WERI-Rb-1 (cell line): ENCODE measurements around the gene CCDC102A.

Experiments used
- DNase-seq: peaks from one replicate; pipeline ENCODE4 v3.0.0-alpha.2; 2020
- H3K27ac ChIP-seq: fragments of 250-450 bp; sonication (Bioruptor Pico); 2 replicates; pipeline ENCODE4 v1.5.1; 2020; ENCODE audit warnings: mild to moderate bottlenecking, moderate library complexity
- H3K27me3 ChIP-seq: fragments of 250-450 bp; sonication (Bioruptor Pico); 2 replicates; pipeline ENCODE4 v1.5.1; 2021; ENCODE audit warnings: mild to moderate bottlenecking, low read depth, moderate library complexity; ENCODE audit not compliant: insufficient read depth, severe bottlenecking
- H3K36me3 ChIP-seq: fragments of 250-450 bp; sonication (Bioruptor Pico); 2 replicates; pipeline ENCODE4 v1.5.1; 2020; ENCODE audit warnings: mild to moderate bottlenecking, moderate library complexity
- H3K4me3 ChIP-seq: 2 replicates; pipeline ENCODE4 v1.5.1; 2011; ENCODE audit warnings: low read depth, mild to moderate bottlenecking, control low read depth, low read length
- H3K9me3 ChIP-seq: fragments of 250-450 bp; sonication (Bioruptor Pico); 2 replicates; pipeline ENCODE4 v1.5.1; 2021; ENCODE audit warnings: mild to moderate bottlenecking, moderate library complexity; ENCODE audit not compliant: severe bottlenecking
- CTCF ChIP-seq: IDR thresholded peaks from 2 replicates; pipeline ENCODE4 v1.5.1; 2011; ENCODE audit warnings: low read depth, mild to moderate bottlenecking, control low read depth, inconsistent platforms, low read length

The CCDC102A gene

GRCh38 chr16:57517397-57518367 lies 18.7 kb downstream of the CCDC102A start:
- no peak overlapping the region for H3K27ac ChIP-seq
- TF ChIP-seq CTCF: no peak
- no peak for DNase-seq
- no peaks in the 10 kb centered on the region for H3K36me3 ChIP-seq
- H3K9me3 ChIP-seq: no peaks in the 10 kb centered on the region
- no peak overlapping the region for H3K4me3 ChIP-seq
- no peaks in the 10 kb centered on the region for H3K27me3 ChIP-seq

GRCh38 chr16:57516773-57517172 lies 19.6 kb downstream of the CCDC102A start:
- no peak for TF ChIP-seq CTCF
- Histone ChIP-seq H3K27me3 (no peaks in the 10 kb centered on the region), H3K27ac (no peak overlapping the region), H3K36me3 (no peaks in the 10 kb centered on the region), H3K4me3 (no peak overlapping the region), H3K9me3 (no peaks in the 10 kb centered on the region)
- no peak for DNase-seq

- Histone ChIP-seq H3K27ac (no peak overlapping the region), H3K9me3 (no peaks in the 10 kb centered on the region), H3K36me3 (no peaks in the 10 kb centered on the region), H3K27me3 (no peaks in the 10 kb centered on the region), H3K4me3 (no peak overlapping the region)
- no peak for DNase-seq
- TF ChIP-seq CTCF: no peak
These were observed 20.1 kb downstream of the CCDC102A start for GRCh38 chr16:57516176-57516725.

GRCh38 chr16:57514791-57515600 lies 21.4 kb downstream of the CCDC102A start:
- no peak for TF ChIP-seq CTCF
- H3K27me3 ChIP-seq: no peaks in the 10 kb centered on the region
- no peaks in the 10 kb centered on the region for H3K36me3 ChIP-seq
- no peak overlapping the region for H3K27ac ChIP-seq
- H3K4me3 ChIP-seq: no peak overlapping the region
- DNase-seq: no peak
- H3K9me3 ChIP-seq: no peaks in the 10 kb centered on the region

- no peaks in the 10 kb centered on the region for H3K27me3 ChIP-seq
- H3K36me3 ChIP-seq: no peaks in the 10 kb centered on the region
- no peak overlapping the region for H3K4me3 ChIP-seq
- no peak for TF ChIP-seq CTCF
- no peaks in the 10 kb centered on the region for H3K9me3 ChIP-seq
- no peak for DNase-seq
- no peak overlapping the region for H3K27ac ChIP-seq
These were observed 22.0 kb downstream of the CCDC102A start for GRCh38 chr16:57514371-57514770.
